TTC549 (cell line): ENCODE results near the gene ADRM1.

Experiments
- FAIRE-seq: peaks from 2 replicates; lab custom pipeline; 2012; peaks lifted over from hg19 to GRCh38; lab: Jason Lieb, UNC

The ADRM1 gene

GRCh38 chr20:62355878-62356588 is 53.2 kb downstream of the ADRM1 start:
- no peak for FAIRE-seq

DNA sequence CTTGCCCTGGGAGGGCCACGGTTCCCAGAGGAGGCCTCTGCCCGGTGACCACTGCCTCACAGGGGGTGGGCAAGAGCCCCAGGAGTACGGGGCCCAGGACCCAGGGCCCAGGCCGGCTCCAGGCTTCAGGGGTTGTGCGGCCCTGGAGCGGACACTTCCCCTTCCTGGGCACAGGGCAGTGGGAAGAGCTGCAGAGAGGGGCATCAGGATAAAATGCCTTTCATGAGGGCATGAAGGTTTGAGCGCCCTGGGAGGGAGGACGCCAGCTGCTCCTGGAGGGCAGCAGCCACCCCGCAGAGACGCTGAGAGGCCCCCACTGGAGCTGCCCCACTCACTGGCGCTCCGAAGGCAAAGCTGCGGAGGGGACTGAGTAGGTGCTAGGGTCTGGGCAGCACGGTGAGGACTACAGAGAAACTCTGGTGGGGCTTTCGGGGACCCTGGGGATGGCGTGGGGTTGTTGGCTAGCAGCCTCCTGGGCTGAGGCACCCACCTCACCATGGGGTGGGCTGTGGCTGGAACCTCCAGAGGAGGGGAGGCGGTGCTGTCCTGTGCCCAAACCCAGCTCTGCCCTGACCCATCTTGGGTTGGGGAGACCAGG is 53.9 kb downstream of the ADRM1 start:
- no peak for FAIRE-seq

DNA sequence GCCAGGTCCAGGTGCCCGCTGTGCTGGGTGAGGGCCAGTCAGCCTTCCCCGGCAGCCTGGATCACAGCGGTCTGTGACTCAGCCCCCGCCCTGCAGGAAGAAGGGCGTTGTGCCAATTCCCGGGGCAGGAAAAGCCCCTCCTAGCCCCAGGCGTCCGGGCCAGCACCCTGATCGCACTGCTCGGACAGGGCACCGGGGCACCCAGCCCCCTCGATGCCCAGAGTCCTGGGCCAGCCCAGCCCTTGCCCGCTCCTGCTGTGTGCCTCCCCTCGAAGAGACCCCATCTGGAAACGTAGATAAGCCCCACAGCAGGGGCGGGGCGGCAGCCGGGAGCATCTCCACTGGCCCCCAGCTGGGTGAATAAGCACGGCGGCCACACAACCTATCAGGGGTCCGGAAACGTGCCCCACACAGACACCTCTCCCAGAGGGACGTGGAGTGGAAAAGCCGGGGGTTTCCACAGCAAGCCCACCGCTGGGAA is 54.4 kb downstream of the ADRM1 start:
- FAIRE-seq: no peak

DNA sequence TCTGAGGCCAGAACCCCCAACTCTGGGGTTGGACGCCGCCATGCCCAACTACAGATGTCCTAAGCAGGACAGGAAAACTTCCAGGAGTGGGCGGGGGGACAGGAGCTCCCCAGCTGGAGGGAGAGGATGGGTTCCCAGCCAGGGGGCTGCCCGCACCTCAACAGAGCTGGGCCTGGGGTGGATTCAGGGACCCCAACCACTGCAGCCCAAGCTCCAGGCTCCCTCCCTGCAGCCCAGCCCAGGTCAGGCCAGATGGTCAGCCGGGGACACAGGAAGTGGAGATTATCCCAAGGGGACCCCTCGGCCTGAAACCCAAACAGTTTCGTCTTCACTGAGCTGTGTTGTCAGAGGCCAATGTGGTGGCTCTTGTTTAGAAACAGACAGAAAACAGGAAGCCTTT is 54.9 kb downstream of the ADRM1 start:
- FAIRE-seq: no peak
